Measurements from ENCODE around the gene ELMO1. TPM values are rescaled to one million over a fixed set of nuclear protein-coding genes. Genes with fewer than 3 reads are reported as not detected.

ELMO1 gene
- total RNA-seq, 1 donor from 2014 or later, result 29.4 TPM

GRCh38 chr7:37041461-37041860, 407.2 kb downstream of the ELMO1 start:
- TF ChIP-seq, protein P1, sequence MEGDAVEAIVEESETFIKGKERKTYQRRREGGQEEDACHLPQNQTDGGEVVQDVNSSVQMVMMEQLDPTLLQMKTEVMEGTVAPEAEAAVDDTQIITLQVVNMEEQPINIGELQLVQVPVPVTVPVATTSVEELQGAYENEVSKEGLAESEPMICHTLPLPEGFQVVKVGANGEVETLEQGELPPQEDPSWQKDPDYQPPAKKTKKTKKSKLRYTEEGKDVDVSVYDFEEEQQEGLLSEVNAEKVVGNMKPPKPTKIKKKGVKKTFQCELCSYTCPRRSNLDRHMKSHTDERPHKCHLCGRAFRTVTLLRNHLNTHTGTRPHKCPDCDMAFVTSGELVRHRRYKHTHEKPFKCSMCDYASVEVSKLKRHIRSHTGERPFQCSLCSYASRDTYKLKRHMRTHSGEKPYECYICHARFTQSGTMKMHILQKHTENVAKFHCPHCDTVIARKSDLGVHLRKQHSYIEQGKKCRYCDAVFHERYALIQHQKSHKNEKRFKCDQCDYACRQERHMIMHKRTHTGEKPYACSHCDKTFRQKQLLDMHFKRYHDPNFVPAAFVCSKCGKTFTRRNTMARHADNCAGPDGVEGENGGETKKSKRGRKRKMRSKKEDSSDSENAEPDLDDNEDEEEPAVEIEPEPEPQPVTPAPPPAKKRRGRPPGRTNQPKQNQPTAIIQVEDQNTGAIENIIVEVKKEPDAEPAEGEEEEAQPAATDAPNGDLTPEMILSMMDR (conservative IDR thresholded peaks at IDR 0.05), result no peak
- DNase-seq (ENCODE audit: extremely low spot score, unreplicated experiment), result no peak
- peaks cover 3% of the 10 kb centered on the region for H3K4me1 Mint-ChIP-seq (ENCODE audit: unreplicated experiment)
- no peaks in the 10 kb centered on the region for H3K36me3 Mint-ChIP-seq
- H3K4me3 Mint-ChIP-seq, result no peak overlapping the region
- H3K27ac Mint-ChIP-seq, result no peak overlapping the region
- no peaks in the 10 kb centered on the region for H3K9me3 Mint-ChIP-seq
- no peaks in the 10 kb centered on the region for H3K27me3 Mint-ChIP-seq

GRCh38 chr7:37040330-37040729, 408.3 kb downstream of the ELMO1 start:
- H3K4me1 Mint-ChIP-seq (ENCODE audit: unreplicated experiment), result no peaks in the 10 kb centered on the region
- H3K9me3 Mint-ChIP-seq, result no peaks in the 10 kb centered on the region

GRCh38 chr7:37039131-37039749, 409.4 kb downstream of the ELMO1 start:
- Mint-ChIP-seq H3K36me3 (no peaks in the 10 kb centered on the region), H3K9me3 (no peaks in the 10 kb centered on the region), H3K27ac (no peak overlapping the region), H3K4me1 (ENCODE audit: unreplicated experiment) (no peaks in the 10 kb centered on the region), H3K4me3 (no peak overlapping the region), H3K27me3 (no peaks in the 10 kb centered on the region)
- no peak for DNase-seq (ENCODE audit: extremely low spot score, unreplicated experiment)
- TF ChIP-seq, protein P1 (conservative IDR thresholded peaks at IDR 0.05), result no peak

More at GRCh38 chr7:37040330-37040729, 408.3 kb downstream of the ELMO1 start:
- DNase-seq (ENCODE audit: extremely low spot score, unreplicated experiment), result no peak
- Mint-ChIP-seq H3K27ac (no peak overlapping the region), H3K27me3 (no peaks in the 10 kb centered on the region), H3K36me3 (no peaks in the 10 kb centered on the region), H3K4me3 (no peak overlapping the region)
- TF ChIP-seq, protein P1 (conservative IDR thresholded peaks at IDR 0.05), result no peak

DNA sequence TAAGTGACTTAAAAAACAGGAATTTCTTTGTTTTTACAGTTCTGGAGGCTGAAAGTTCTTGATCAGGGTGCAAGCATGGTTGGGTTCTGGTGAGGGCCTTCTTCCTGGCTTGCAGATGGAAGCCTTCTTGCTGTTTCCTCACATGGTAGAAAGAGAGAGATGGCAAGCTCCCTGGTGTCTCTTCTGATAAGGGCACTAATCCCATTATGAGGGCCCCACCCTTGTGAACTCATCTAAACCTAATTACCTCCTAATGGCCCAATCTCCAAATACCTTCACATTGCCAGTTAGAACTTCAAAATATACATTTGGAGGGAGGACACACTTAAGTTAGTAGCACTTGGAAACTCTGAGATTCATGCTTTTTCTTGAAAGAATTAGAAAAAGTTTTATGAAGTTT, 410.0 kb downstream of the ELMO1 start:
- Mint-ChIP-seq H3K36me3 (no peaks in the 10 kb centered on the region), H3K9me3 (no peaks in the 10 kb centered on the region), H3K4me3 (no peak overlapping the region), H3K27me3 (no peaks in the 10 kb centered on the region), H3K27ac (no peak overlapping the region), H3K4me1 (ENCODE audit: unreplicated experiment) (peaks cover 3% of the 10 kb centered on the region)
- no peak for DNase-seq (ENCODE audit: extremely low spot score, unreplicated experiment)
- TF ChIP-seq, protein P1 (conservative IDR thresholded peaks at IDR 0.05), result no peak

DNA sequence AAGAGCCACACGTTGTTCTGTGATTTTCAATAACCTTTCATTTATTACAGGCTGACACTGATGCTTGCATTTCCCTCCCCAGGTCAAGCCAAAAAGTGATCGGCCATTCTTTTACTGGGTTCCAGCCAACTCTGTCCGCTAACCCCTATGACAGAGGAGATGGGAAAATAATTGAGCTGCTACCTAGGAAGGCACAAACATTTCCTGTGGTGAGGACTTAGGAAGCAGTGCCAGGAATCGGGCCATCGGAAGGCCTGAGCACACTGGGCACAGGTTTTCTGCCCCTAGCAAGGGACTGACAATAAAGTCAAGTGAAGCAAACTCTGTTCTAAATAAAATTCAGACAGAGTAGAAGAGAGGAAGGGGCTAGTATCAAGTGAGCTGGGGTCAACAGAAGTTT, 411.4 kb downstream of the ELMO1 start:
- TF ChIP-seq, protein P1 (conservative IDR thresholded peaks at IDR 0.05), result no peak
- H3K9me3 Mint-ChIP-seq, result no peaks in the 10 kb centered on the region
- no peaks in the 10 kb centered on the region for H3K36me3 Mint-ChIP-seq
- no peak overlapping the region for H3K27ac Mint-ChIP-seq
- H3K27me3 Mint-ChIP-seq, result no peaks in the 10 kb centered on the region
- DNase-seq (ENCODE audit: extremely low spot score, unreplicated experiment), result no peak
- peaks cover 15% of the 10 kb centered on the region for H3K4me1 Mint-ChIP-seq (ENCODE audit: unreplicated experiment)
- H3K4me3 Mint-ChIP-seq, result no peak overlapping the region

All from type B pancreatic cell (in vitro differentiated cells).